ENCODE measurements around the gene MTHFSD.

Gene MTHFSD

DNA sequence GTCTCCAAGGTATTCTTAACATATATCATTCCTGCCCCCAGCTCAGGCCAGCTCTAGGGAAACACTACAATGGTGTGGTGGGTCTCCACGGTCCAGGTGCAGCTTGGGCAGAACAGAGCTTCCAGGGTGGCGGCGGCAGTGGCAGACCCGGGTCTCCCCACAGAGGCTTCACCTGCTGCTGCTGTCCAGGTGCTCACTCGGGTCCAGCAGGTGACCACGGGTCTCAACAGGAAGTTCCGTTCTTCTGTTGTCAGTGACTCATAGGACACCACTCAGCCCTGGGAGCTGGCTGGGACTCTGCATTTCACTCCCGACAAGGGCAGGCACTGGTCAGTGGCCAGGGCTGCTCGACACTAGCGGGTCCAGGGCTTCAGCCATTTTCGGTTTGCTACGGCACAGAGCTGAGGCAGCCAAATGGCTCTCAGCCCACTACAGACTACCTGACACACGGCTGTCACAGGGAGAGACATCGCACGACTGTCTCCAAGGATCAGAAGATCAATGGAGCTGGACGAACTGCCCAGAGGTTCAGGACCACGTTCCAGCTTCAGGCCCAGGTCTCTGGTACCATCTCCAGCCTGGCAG is 16.7 kb downstream of the MTHFSD start:
- no peaks in the 10 kb centered on the region for H3K9me3 ChIP-seq (replicated peaks in 1 of 11)
- H3K4me3 ChIP-seq, result no peak overlapping the region

GRCh38 chr16:86537486-86537885 is 17.5 kb downstream of the MTHFSD start:
- Histone ChIP-seq H3K4me3 (no peak overlapping the region), H3K27ac (no peak overlapping the region), H3K36me3 (peaks cover 67 to 95% (median 76%) of the 10 kb centered on the region in 11 experiments), H3K4me2 (no peak overlapping the region), H3K4me1 (peaks cover 0 to 8% (median 5%) of the 10 kb centered on the region in 10 experiments; a peak in 13 of 20 replicates), H3K9me3 (replicated peaks in 1 of 11) (no peaks in the 10 kb centered on the region), H3K27me3 (no peaks in the 10 kb centered on the region), H4K20me1 (peaks cover 0 to 13% (median 0%) of the 10 kb centered on the region in 11 experiments; a peak in 4 of 22 replicates), H3K9ac (no peak overlapping the region)
- no peak for TF ChIP-seq Cebpa-rat (IDR thresholded peaks at IDR 0.05)

More for the DNA sequence above, 16.7 kb downstream of the MTHFSD start:
- TF ChIP-seq Cebpa-rat (IDR thresholded peaks at IDR 0.05), result no peak
- H3K4me2 ChIP-seq, result no peak overlapping the region
- H3K4me1 ChIP-seq, result peaks cover 0 to 16% (median 13%) of the 10 kb centered on the region in 10 experiments; a peak in 15 of 20 replicates
- H3K36me3 ChIP-seq, result peaks cover 61 to 95% (median 76%) of the 10 kb centered on the region in 11 experiments
- H3K27me3 ChIP-seq, result no peaks in the 10 kb centered on the region
- no peak overlapping the region for H3K9ac ChIP-seq
- H4K20me1 ChIP-seq, result peaks cover 0 to 18% (median 7%) of the 10 kb centered on the region in 11 experiments; a peak in 9 of 22 replicates
- no peak overlapping the region for H3K27ac ChIP-seq

DNA sequence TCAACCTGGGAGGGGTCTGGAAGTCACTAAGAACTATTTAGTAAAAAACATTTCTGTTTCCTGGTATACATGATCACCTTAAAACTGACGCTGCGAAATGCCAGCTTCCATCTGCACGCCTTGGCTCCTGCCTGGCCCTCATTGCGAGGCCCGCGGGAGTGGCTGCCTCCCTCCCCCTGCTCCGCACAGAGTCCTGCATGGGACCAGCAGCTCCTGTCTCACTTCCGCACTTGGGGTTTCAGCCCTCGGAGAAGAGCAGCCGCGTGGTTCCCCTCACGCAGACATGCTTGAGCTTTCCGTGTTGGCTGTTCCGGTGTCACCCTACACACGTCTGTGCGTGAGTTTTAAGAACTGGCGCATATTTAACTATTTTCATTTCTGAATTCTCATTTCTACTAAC is 18.4 kb downstream of the MTHFSD start:
- no peak overlapping the region for H3K4me2 ChIP-seq
- H3K36me3 ChIP-seq, result peaks cover 60 to 95% (median 76%) of the 10 kb centered on the region in 11 experiments
- no peak for TF ChIP-seq Cebpa-rat (IDR thresholded peaks at IDR 0.05)
- no peak overlapping the region for H3K4me3 ChIP-seq
- H3K9ac ChIP-seq, result no peak overlapping the region
- H3K27ac ChIP-seq, result no peak overlapping the region
- H4K20me1 ChIP-seq, result peaks cover 0 to 20% (median 0%) of the 10 kb centered on the region in 11 experiments; a peak in 1 of 22 replicates
- H3K4me1 ChIP-seq, result no peaks in the 10 kb centered on the region
- no peaks in the 10 kb centered on the region for H3K9me3 ChIP-seq (replicated peaks in 1 of 11)
- H3K27me3 ChIP-seq, result no peaks in the 10 kb centered on the region

- Histone ChIP-seq H3K4me3 (no peak overlapping the region), H3K36me3 (peaks cover 49 to 87% (median 70%) of the 10 kb centered on the region in 11 experiments), H3K9me3 (replicated peaks in 1 of 11) (no peaks in the 10 kb centered on the region), H3K27me3 (no peaks in the 10 kb centered on the region), H3K4me1 (no peaks in the 10 kb centered on the region), H4K20me1 (peaks cover 0 to 22% (median 0%) of the 10 kb centered on the region in 11 experiments; a peak in 1 of 22 replicates), H3K27ac (no peak overlapping the region), H3K4me2 (no peak overlapping the region), H3K9ac (no peak overlapping the region)
- TF ChIP-seq Cebpa-rat (IDR thresholded peaks at IDR 0.05), result no peak
Measured at GRCh38 chr16:86534779-86535615, 20.0 kb downstream of the MTHFSD start.

- TF ChIP-seq Cebpa-rat (IDR thresholded peaks at IDR 0.05), result no peak
- H3K27ac ChIP-seq, result no peak overlapping the region
- peaks cover 38 to 82% (median 59%) of the 10 kb centered on the region in 11 experiments for H3K36me3 ChIP-seq
- H3K4me2 ChIP-seq, result no peak overlapping the region
- peaks cover 0 to 24% (median 0%) of the 10 kb centered on the region in 11 experiments; a peak in 1 of 22 replicates for H4K20me1 ChIP-seq
- no peak overlapping the region for H3K9ac ChIP-seq
- no peak overlapping the region for H3K4me3 ChIP-seq
- no peaks in the 10 kb centered on the region for H3K9me3 ChIP-seq (replicated peaks in 1 of 11)
- H3K4me1 ChIP-seq, result no peaks in the 10 kb centered on the region
- H3K27me3 ChIP-seq, result no peaks in the 10 kb centered on the region
Measured at GRCh38 chr16:86533767-86534351, 21.2 kb downstream of the MTHFSD start.

- no peaks in the 10 kb centered on the region for H3K9me3 ChIP-seq (replicated peaks in 1 of 11)
- H3K36me3 ChIP-seq, result peaks cover 30 to 74% (median 51%) of the 10 kb centered on the region in 11 experiments
- peaks cover 0 to 32% (median 0%) of the 10 kb centered on the region in 11 experiments; a peak in 1 of 22 replicates for H4K20me1 ChIP-seq
- H3K9ac ChIP-seq, result no peak overlapping the region
- H3K4me2 ChIP-seq, result no peak overlapping the region
- H3K27ac ChIP-seq, result no peak overlapping the region
- no peak overlapping the region for H3K4me3 ChIP-seq
- no peak for TF ChIP-seq Cebpa-rat (IDR thresholded peaks at IDR 0.05)
- no peaks in the 10 kb centered on the region for H3K27me3 ChIP-seq
- peaks cover 0 to 6% (median 5%) of the 10 kb centered on the region in 10 experiments; a peak in 15 of 20 replicates for H3K4me1 ChIP-seq
Measured at GRCh38 chr16:86533076-86533475, 22.0 kb downstream of the MTHFSD start.

GRCh38 chr16:86532526-86532815 is 22.6 kb downstream of the MTHFSD start:
- TF ChIP-seq Cebpa-rat (IDR thresholded peaks at IDR 0.05), result no peak
- Histone ChIP-seq H3K9ac (no peak overlapping the region), H3K4me1 (peaks cover 0 to 12% (median 10%) of the 10 kb centered on the region in 10 experiments; a peak in 15 of 20 replicates), H3K27me3 (no peaks in the 10 kb centered on the region), H3K27ac (no peak overlapping the region), H3K36me3 (peaks cover 24 to 68% (median 45%) of the 10 kb centered on the region in 11 experiments), H4K20me1 (peaks cover 0 to 33% (median 0%) of the 10 kb centered on the region in 11 experiments; a peak in 1 of 22 replicates), H3K9me3 (replicated peaks in 1 of 11) (no peaks in the 10 kb centered on the region), H3K4me2 (no peak overlapping the region), H3K4me3 (no peak overlapping the region)

DNA sequence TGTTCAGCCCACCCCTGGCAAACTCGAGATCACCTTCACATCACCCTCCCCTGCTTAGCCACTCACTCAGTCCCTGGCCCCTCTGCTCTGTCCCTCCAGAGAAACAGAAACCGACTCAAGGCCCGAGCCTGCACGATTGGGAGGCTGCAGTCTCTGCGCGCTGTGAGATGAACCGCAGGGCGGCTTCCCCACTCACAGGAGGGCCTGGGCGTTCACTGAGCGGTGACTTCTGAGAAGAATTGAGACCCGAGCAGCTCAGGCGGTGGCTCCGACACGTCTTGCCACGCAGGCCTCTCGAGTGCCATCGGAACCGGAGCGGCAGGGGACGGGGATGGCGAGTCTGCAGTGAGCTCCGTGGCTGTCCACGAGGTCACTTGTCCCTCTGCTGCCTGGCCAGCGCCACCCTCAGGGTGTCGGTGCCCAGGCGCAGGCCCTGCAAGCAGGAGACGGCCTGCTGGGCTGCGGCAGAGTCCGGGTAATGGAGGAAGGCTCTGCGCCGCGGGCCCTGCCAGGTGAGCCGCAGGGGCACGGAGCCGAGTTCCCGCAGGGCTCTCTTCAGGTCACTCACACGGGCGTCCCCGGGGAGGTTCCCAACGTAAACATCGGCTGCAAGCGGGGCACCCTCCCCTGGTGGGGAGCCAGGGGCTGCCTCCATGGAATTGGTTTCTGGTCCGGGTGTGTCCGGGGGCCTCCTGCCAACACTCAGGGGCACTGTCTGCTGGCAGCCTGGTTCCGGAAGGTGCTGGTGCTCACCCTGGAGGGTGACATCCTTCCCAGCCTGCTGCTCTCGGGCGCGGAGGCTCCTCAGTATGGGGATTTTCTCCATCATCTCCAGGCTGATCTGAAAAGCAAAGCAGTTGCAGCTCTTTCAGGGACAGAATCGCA is 23.2 kb downstream of the MTHFSD start:
- no peak for TF ChIP-seq Cebpa-rat (IDR thresholded peaks at IDR 0.05)
- Histone ChIP-seq H4K20me1 (peaks cover 0 to 33% (median 0%) of the 10 kb centered on the region in 11 experiments; a peak in 1 of 22 replicates), H3K9ac (no peak overlapping the region)

More for the DNA sequence above, 23.2 kb downstream of the MTHFSD start:
- H3K4me3 ChIP-seq, result no peak overlapping the region
- peaks cover 19 to 62% (median 39%) of the 10 kb centered on the region in 11 experiments; a peak in 19 of 22 replicates for H3K36me3 ChIP-seq
- no peaks in the 10 kb centered on the region for H3K9me3 ChIP-seq (replicated peaks in 1 of 11)
- H3K4me1 ChIP-seq, result peaks cover 0 to 14% (median 12%) of the 10 kb centered on the region in 10 experiments; a peak in 15 of 20 replicates
- no peak overlapping the region for H3K27ac ChIP-seq
- H3K27me3 ChIP-seq, result no peaks in the 10 kb centered on the region
- H3K4me2 ChIP-seq, result no peak overlapping the region

Measured in BLaER1 treated with 17β-estradiol and CSF1 and Interleukin-3, amounts not matched to agents 10 nM and 100 nM (cell line).